H1 (cell line): ENCODE measurements around the gene FAM149B1. TPM values are rescaled to one million over a fixed set of nuclear protein-coding genes. Genes with fewer than 3 reads are reported as not detected.

Source experiments
- BCL11A ChIP-seq, 2 experiments: IDR thresholded peaks; one replicate each; pipeline ENCODE4 v1.6.1; 2011; ENCODE audit warnings: low read depth in 2 of 2, low read length in 2 of 2, mild to moderate bottlenecking in 2 of 2
- MAX ChIP-seq: IDR thresholded peaks from 2 replicates; pipeline ENCODE4 v1.6.1; 2012; ENCODE audit warnings: inconsistent platforms
- NANOG ChIP-seq: IDR thresholded peaks from 2 replicates; pipeline ENCODE4 v1.6.1; 2011; ENCODE audit warnings: low read length, low read depth, mild to moderate bottlenecking, inconsistent platforms; ENCODE audit not compliant: insufficient read depth, poor library complexity, severe bottlenecking
- SP4 ChIP-seq: IDR thresholded peaks from 2 replicates; pipeline ENCODE4 v1.6.1; 2012; ENCODE audit warnings: low read length, inconsistent platforms
- SRF ChIP-seq: IDR thresholded peaks from 2 replicates; pipeline ENCODE4 v1.6.1; 2011; ENCODE audit warnings: mild to moderate bottlenecking, low read depth, low read length, moderate library complexity
- TAF1 ChIP-seq: IDR thresholded peaks from 2 replicates; pipeline ENCODE4 v1.6.1; 2011; ENCODE audit warnings: mild to moderate bottlenecking, low read depth, low read length
- polyA plus RNA-seq, 7 experiments: library from polyadenylated mRNA; depleted of rRNA in 3 of 7; stranded (reverse) in 5 of 7; unstranded in 2 of 7; fragments of >200 nt in 5 of 7; fragments of 200-250 nt in 2 of 7; gene quantifications; 1 replicate in 5 of 7; 2 replicates in 1 of 7; 4 replicates in 1 of 7; pipeline versions ENCODE4 v1.2.1 to v1.2.3, GENCODE V29; 2011 to 2013; ENCODE audit warnings: missing spikeins in 2 of 7, mixed read lengths in 2 of 7
- total RNA-seq: library from RNA; stranded (reverse); fragmentation: NEBNext Ultra II Directional; extraction: Animal tissue kit (Norgen Biotek cat#: 25700); gene quantifications from 2 replicates; pipeline ENCODE4 v1.2.1, GENCODE V29; 2021

The FAM149B1 gene
- total and polyA plus RNA-seq, 2 of the 8 experiments (the other 6 are each of a cell fraction or from before 2014, with no cell fraction given), result 16.8 to 21.9 TPM

- TF ChIP-seq MAX, result no peak
- TF ChIP-seq BCL11A (IDR thresholded peaks at IDR 0.05; ENCODE audit: low read depth in 2 of 2, low read length in 2 of 2), result no peak
- TF ChIP-seq NANOG, result no peak
- no peak for TF ChIP-seq SP4
- TF ChIP-seq TAF1, result no peak
- TF ChIP-seq SRF, result no peak
These were observed 28.7 kb upstream of the FAM149B1 start (continued) for GRCh38 chr10:73139251-73139650.
